ENCODE measurements around the gene USP3.
A peak's percentile ranks its signal among the peaks of the same experiment; 100 is the strongest.

USP3 gene

GRCh38 chr15:63473749-63473998 is 30.7 kb upstream of the USP3 start:
- H3K4me3 ChIP-seq (replicated peaks; ENCODE audit: low read depth, low read length): no peak overlapping the region
- DNase-seq (ENCODE audit: extremely low read depth, insufficient read length): no peak
- no peaks in the 10 kb centered on the region for H3K27me3 ChIP-seq (replicated peaks; ENCODE audit: control insufficient read depth, insufficient read depth, low read length)
- no peak for TF ChIP-seq CTCF (IDR thresholded peaks at IDR 0.05; ENCODE audit: insufficient read depth, low read length, poor library complexity, severe bottlenecking)
- no peaks in the 10 kb centered on the region for H3K36me3 ChIP-seq (ENCODE audit: control insufficient read depth, insufficient read depth, low read length)

DNA sequence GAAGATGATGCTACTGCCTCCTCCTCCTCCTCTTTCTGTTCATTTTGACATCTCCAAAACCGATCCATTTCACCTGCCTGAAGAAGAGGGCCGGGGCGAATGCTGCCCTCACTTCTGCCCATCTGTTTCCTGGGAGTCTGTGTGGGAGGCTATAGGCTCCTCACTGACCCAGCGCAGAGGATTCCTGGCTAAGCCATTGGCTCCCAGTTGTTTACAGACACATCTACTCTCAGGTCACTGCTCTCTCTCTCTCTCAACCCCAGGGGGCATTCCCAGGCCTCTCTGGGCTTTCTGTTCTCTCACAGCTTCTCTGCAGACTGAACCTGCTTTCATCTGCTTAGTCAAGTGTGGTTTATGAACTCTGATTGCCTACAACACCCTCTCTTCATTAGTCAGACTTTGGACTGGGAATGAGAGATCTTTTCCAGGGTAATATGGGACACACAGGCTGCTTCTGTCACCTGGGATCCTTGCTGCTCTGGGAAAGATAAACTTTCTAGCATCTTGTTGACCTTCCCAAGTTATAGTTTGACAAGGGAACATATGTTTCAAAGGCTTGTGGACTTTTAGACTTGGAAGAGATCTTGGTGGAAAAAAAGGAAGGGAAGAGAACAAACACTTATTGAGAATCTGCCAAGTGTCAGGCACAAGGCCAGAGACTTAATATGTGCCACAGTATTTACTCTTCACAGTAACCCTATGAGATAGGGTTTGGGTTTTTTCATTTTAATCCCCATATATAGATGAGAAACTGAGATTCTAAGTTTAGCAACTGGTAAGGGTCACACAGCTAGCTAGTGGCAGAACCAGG is 30.2 kb upstream of the USP3 start:
- Histone ChIP-seq H3K36me3 (ENCODE audit: control insufficient read depth, insufficient read depth, low read length) (no peaks in the 10 kb centered on the region), H3K4me3 (replicated peaks; ENCODE audit: low read depth, low read length) (peak overlapping the region; percentile 29), H3K27me3 (replicated peaks; ENCODE audit: control insufficient read depth, insufficient read depth, low read length) (no peaks in the 10 kb centered on the region)
- TF ChIP-seq CTCF (IDR thresholded peaks at IDR 0.05; ENCODE audit: insufficient read depth, low read length, poor library complexity, severe bottlenecking): peak; percentile 23
- peak; percentile 77 for DNase-seq (ENCODE audit: extremely low read depth, insufficient read length)

GRCh38 chr15:63474810-63475316 is 29.5 kb upstream of the USP3 start:
- DNase-seq (ENCODE audit: extremely low read depth, insufficient read length): peak; percentile 82
- peak overlapping the region; percentile 37 for H3K4me3 ChIP-seq (replicated peaks; ENCODE audit: low read depth, low read length)

GRCh38 chr15:63475707-63476106 is 28.7 kb upstream of the USP3 start:
- H3K36me3 ChIP-seq (ENCODE audit: control insufficient read depth, insufficient read depth, low read length): no peaks in the 10 kb centered on the region
- no peak for TF ChIP-seq CTCF (IDR thresholded peaks at IDR 0.05; ENCODE audit: insufficient read depth, low read length, poor library complexity, severe bottlenecking)
- no peak for DNase-seq (ENCODE audit: extremely low read depth, insufficient read length)
- H3K4me3 ChIP-seq (replicated peaks; ENCODE audit: low read depth, low read length): no peak overlapping the region
- no peaks in the 10 kb centered on the region for H3K27me3 ChIP-seq (replicated peaks; ENCODE audit: control insufficient read depth, insufficient read depth, low read length)

More at GRCh38 chr15:63474810-63475316, 29.5 kb upstream of the USP3 start:
- TF ChIP-seq CTCF (IDR thresholded peaks at IDR 0.05; ENCODE audit: insufficient read depth, low read length, poor library complexity, severe bottlenecking): no peak
- H3K27me3 ChIP-seq (replicated peaks; ENCODE audit: control insufficient read depth, insufficient read depth, low read length): no peaks in the 10 kb centered on the region
- H3K36me3 ChIP-seq (ENCODE audit: control insufficient read depth, insufficient read depth, low read length): no peaks in the 10 kb centered on the region

DNA sequence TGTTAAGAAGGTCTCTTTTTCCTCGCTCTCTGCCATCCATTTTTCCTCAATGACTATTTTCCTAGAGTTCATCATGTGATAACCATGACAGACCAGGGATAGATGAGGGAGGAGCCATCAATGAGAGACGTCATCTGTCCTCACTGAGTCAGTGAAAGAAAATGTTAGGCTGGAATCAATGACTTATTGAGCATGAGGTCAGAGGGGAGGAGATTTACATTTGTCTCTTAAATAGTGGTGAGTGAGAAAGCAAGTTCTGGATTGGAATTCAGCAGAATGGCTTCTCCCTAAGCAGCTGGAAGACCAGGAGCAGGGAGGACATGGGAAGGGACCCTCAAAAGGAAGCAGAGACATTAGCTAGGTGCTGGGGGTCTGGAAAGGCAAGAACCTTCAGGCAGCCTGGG is 28.2 kb upstream of the USP3 start:
- Histone ChIP-seq H3K4me3 (replicated peaks; ENCODE audit: low read depth, low read length) (no peak overlapping the region), H3K36me3 (ENCODE audit: control insufficient read depth, insufficient read depth, low read length) (no peaks in the 10 kb centered on the region), H3K27me3 (replicated peaks; ENCODE audit: control insufficient read depth, insufficient read depth, low read length) (no peaks in the 10 kb centered on the region)
- TF ChIP-seq CTCF (IDR thresholded peaks at IDR 0.05; ENCODE audit: insufficient read depth, low read length, poor library complexity, severe bottlenecking): no peak
- DNase-seq (ENCODE audit: extremely low read depth, insufficient read length): no peak

Data from GM06990 (cell line).